ENCODE measurements around the gene PNKP. TPM values are rescaled to one million over a fixed set of nuclear protein-coding genes. Genes with fewer than 3 reads are reported as not detected.

The PNKP gene
- total and polyA plus RNA-seq, 9 donors, result 20.2 to 41.7 (median 32.5) TPM

- Histone ChIP-seq H3K36me3 (ENCODE audit: control insufficient read depth, insufficient read depth, low read length) (peaks cover 62% of the 10 kb centered on the region), H3K27ac (ENCODE audit: low read length) (no peak overlapping the region), H3K4me1 (ENCODE audit: control insufficient read depth, insufficient read depth, low read length) (peaks cover 11% of the 10 kb centered on the region), H3K27me3 (ENCODE audit: control insufficient read depth, insufficient read depth, low read length) (no peaks in the 10 kb centered on the region), H3K9me3 (replicated peaks; ENCODE audit: control insufficient read depth, low read depth, low read length) (no peaks in the 10 kb centered on the region), H3K4me3 (ENCODE audit: low read length) (no peak overlapping the region)
- no peak for DNase-seq
- 85% methylated on average over 26 of the region's 31 CpGs for WGBS (ENCODE audit: insufficient coverage)
Measured at GRCh38 chr19:49881672-49882394, 14.5 kb upstream of the PNKP start.

- H3K4me1 ChIP-seq (ENCODE audit: control insufficient read depth, insufficient read depth, low read length), result peaks cover 11% of the 10 kb centered on the region
- no peaks in the 10 kb centered on the region for H3K9me3 ChIP-seq (replicated peaks; ENCODE audit: control insufficient read depth, low read depth, low read length)
- 98% methylated on average over 13 of the region's 17 CpGs for WGBS (ENCODE audit: insufficient coverage)
- no peak for DNase-seq
- no peak overlapping the region for H3K4me3 ChIP-seq (ENCODE audit: low read length)
- H3K27ac ChIP-seq (ENCODE audit: low read length), result no peak overlapping the region
- no peaks in the 10 kb centered on the region for H3K27me3 ChIP-seq (ENCODE audit: control insufficient read depth, insufficient read depth, low read length)
- H3K36me3 ChIP-seq (ENCODE audit: control insufficient read depth, insufficient read depth, low read length), result peaks cover 62% of the 10 kb centered on the region
Measured at GRCh38 chr19:49881186-49881585, 13.8 kb upstream of the PNKP start.

GRCh38 chr19:49880162-49880869 lies 12.9 kb upstream of the PNKP start:
- Histone ChIP-seq H3K27me3 (ENCODE audit: control insufficient read depth, insufficient read depth, low read length) (no peaks in the 10 kb centered on the region), H3K9me3 (replicated peaks; ENCODE audit: control insufficient read depth, low read depth, low read length) (no peaks in the 10 kb centered on the region), H3K4me3 (ENCODE audit: low read length) (no peak overlapping the region), H3K4me1 (ENCODE audit: control insufficient read depth, insufficient read depth, low read length) (peaks cover 18% of the 10 kb centered on the region), H3K27ac (ENCODE audit: low read length) (no peak overlapping the region), H3K36me3 (ENCODE audit: control insufficient read depth, insufficient read depth, low read length) (peaks cover 62% of the 10 kb centered on the region)
- 91% methylated on average over 10 of the region's 10 CpGs for WGBS (ENCODE audit: insufficient coverage)
- no peak for DNase-seq

GRCh38 chr19:49879243-49879963 lies 12.0 kb upstream of the PNKP start:
- peaks cover 61% of the 10 kb centered on the region for H3K36me3 ChIP-seq (ENCODE audit: control insufficient read depth, insufficient read depth, low read length)
- 92% methylated on average over 4 of the region's 12 CpGs for WGBS (ENCODE audit: insufficient coverage)
- no peaks in the 10 kb centered on the region for H3K9me3 ChIP-seq (replicated peaks; ENCODE audit: control insufficient read depth, low read depth, low read length)
- H3K27ac ChIP-seq (ENCODE audit: low read length), result no peak overlapping the region
- H3K4me3 ChIP-seq (ENCODE audit: low read length), result no peak overlapping the region
- peaks cover 24% of the 10 kb centered on the region for H3K4me1 ChIP-seq (ENCODE audit: control insufficient read depth, insufficient read depth, low read length)
- DNase-seq, result peak; percentile 55
- no peaks in the 10 kb centered on the region for H3K27me3 ChIP-seq (ENCODE audit: control insufficient read depth, insufficient read depth, low read length)

GRCh38 chr19:49878744-49879070 lies 11.3 kb upstream of the PNKP start:
- Histone ChIP-seq H3K4me3 (ENCODE audit: low read length) (no peak overlapping the region), H3K36me3 (ENCODE audit: control insufficient read depth, insufficient read depth, low read length) (peaks cover 61% of the 10 kb centered on the region), H3K27ac (ENCODE audit: low read length) (peak overlapping the region; percentile 99), H3K27me3 (ENCODE audit: control insufficient read depth, insufficient read depth, low read length) (no peaks in the 10 kb centered on the region), H3K4me1 (ENCODE audit: control insufficient read depth, insufficient read depth, low read length) (peaks cover 24% of the 10 kb centered on the region), H3K9me3 (replicated peaks; ENCODE audit: control insufficient read depth, low read depth, low read length) (no peaks in the 10 kb centered on the region)
- DNase-seq, result peak; percentile 52
- WGBS (ENCODE audit: insufficient coverage), result 80% methylated on average over 6 of the region's 9 CpGs

- DNase-seq, result peak; percentile 99
- H3K27me3 ChIP-seq (ENCODE audit: control insufficient read depth, insufficient read depth, low read length), result no peaks in the 10 kb centered on the region
- peak overlapping the region; percentile 99 for H3K27ac ChIP-seq (ENCODE audit: low read length)
- H3K4me1 ChIP-seq (ENCODE audit: control insufficient read depth, insufficient read depth, low read length), result peaks cover 24% of the 10 kb centered on the region
- peak overlapping the region; percentile 87 for H3K4me3 ChIP-seq (ENCODE audit: low read length)
- WGBS (ENCODE audit: insufficient coverage), result 2% methylated on average over 34 of the region's 41 CpGs
- H3K36me3 ChIP-seq (ENCODE audit: control insufficient read depth, insufficient read depth, low read length), result peaks cover 55% of the 10 kb centered on the region
- no peaks in the 10 kb centered on the region for H3K9me3 ChIP-seq (replicated peaks; ENCODE audit: control insufficient read depth, low read depth, low read length)
Measured at GRCh38 chr19:49877879-49878743, 10.7 kb upstream of the PNKP start.

- Histone ChIP-seq H3K9me3 (replicated peaks; ENCODE audit: control insufficient read depth, low read depth, low read length) (no peaks in the 10 kb centered on the region), H3K4me1 (ENCODE audit: control insufficient read depth, insufficient read depth, low read length) (peaks cover 24% of the 10 kb centered on the region), H3K27ac (ENCODE audit: low read length) (peak within 1 kb of the TSS; percentile 99), H3K36me3 (ENCODE audit: control insufficient read depth, insufficient read depth, low read length) (peaks cover 46% of the 10 kb centered on the region), H3K4me3 (ENCODE audit: low read length) (peak within 1 kb of the TSS; percentile 87), H3K27me3 (ENCODE audit: control insufficient read depth, insufficient read depth, low read length) (no peaks in the 10 kb centered on the region)
- WGBS (ENCODE audit: insufficient coverage), result 0% methylated on average over 51 of the region's 61 CpGs
- peak; percentile 100 for DNase-seq
Measured at GRCh38 chr19:49877020-49877878, 9.9 kb upstream of the PNKP start, which contains the start of the genes AKT1S1 and TBC1D17. Gene AKT1S1, minus strand, starts transcription at chr19:49877355. Its CDS starts 4,060 bp downstream, at chr19:49873295. Gene TBC1D17, plus strand, starts transcription at chr19:49877702. Its CDS starts 22 bp downstream, at chr19:49877724.

GRCh38 chr19:49876422-49877019 lies 9.1 kb upstream of the PNKP start:
- Histone ChIP-seq H3K9me3 (replicated peaks; ENCODE audit: control insufficient read depth, low read depth, low read length) (no peaks in the 10 kb centered on the region), H3K27ac (ENCODE audit: low read length) (peak overlapping the region; percentile 99), H3K27me3 (ENCODE audit: control insufficient read depth, insufficient read depth, low read length) (no peaks in the 10 kb centered on the region), H3K36me3 (ENCODE audit: control insufficient read depth, insufficient read depth, low read length) (peaks cover 43% of the 10 kb centered on the region), H3K4me3 (ENCODE audit: low read length) (peak overlapping the region; percentile 87), H3K4me1 (ENCODE audit: control insufficient read depth, insufficient read depth, low read length) (peaks cover 24% of the 10 kb centered on the region)
- peak; percentile 100 for DNase-seq
- WGBS (ENCODE audit: insufficient coverage), result 0% methylated on average over 45 of the region's 46 CpGs

All from muscle of leg (tissue), 11 donors.